Activated CD8-positive, alpha-beta memory T cell treated with anti-CD3 and anti-CD28 coated beads, Interleukin-2, amount 50 U/mL, for 1 hour (primary cell): ENCODE measurements around the gene INSYN2B.

ENCODE experiments used
- DNase-seq: peaks from one replicate; pipeline ENCODE4 v3.0.0-alpha.2; 2020; ENCODE audit errors: extremely low read depth

Gene INSYN2B

GRCh38 chr5:169893010-169893409, 87.3 kb downstream of the INSYN2B start:
- no peak for DNase-seq

GRCh38 chr5:169889572-169889971, 90.7 kb downstream of the INSYN2B start:
- no peak for DNase-seq

- DNase-seq, result no peak
Measured at GRCh38 chr5:169886677-169887076, 93.6 kb downstream of the INSYN2B start.

- no peak for DNase-seq
Measured at GRCh38 chr5:169886033-169886432, 94.3 kb downstream of the INSYN2B start.

GRCh38 chr5:169881702-169882303, 98.5 kb downstream of the INSYN2B start:
- DNase-seq, result no peak

GRCh38 chr5:169880785-169881184, 99.5 kb downstream of the INSYN2B start:
- no peak for DNase-seq

- no peak for DNase-seq
Measured at GRCh38 chr5:169880012-169880663, 100.2 kb downstream of the INSYN2B start.

GRCh38 chr5:169876386-169876785, 103.9 kb downstream of the INSYN2B start:
- no peak for DNase-seq

GRCh38 chr5:169875731-169876130, 104.6 kb downstream of the INSYN2B start:
- DNase-seq, result no peak

GRCh38 chr5:169875091-169875728, 105.1 kb downstream of the INSYN2B start:
- no peak for DNase-seq

GRCh38 chr5:169874621-169875020, 105.7 kb downstream of the INSYN2B start:
- no peak for DNase-seq

- DNase-seq, result no peak
Measured at GRCh38 chr5:169873642-169874041, 106.7 kb downstream of the INSYN2B start.

GRCh38 chr5:169871826-169872490, 108.3 kb downstream of the INSYN2B start:
- no peak for DNase-seq

GRCh38 chr5:169870211-169870610, 110.1 kb downstream of the INSYN2B start:
- DNase-seq, result no peak

GRCh38 chr5:169869066-169869465, 111.2 kb downstream of the INSYN2B start:
- DNase-seq, result no peak

GRCh38 chr5:169867347-169867746, 112.9 kb downstream of the INSYN2B start:
- DNase-seq, result no peak

GRCh38 chr5:169864483-169864882, 115.8 kb downstream of the INSYN2B start:
- no peak for DNase-seq

- no peak for DNase-seq
Measured at GRCh38 chr5:169862391-169862811, 117.9 kb downstream of the INSYN2B start.

GRCh38 chr5:169861934-169862333, 118.4 kb downstream of the INSYN2B start:
- DNase-seq, result no peak

- DNase-seq, result no peak
Measured at GRCh38 chr5:169861433-169861832, 118.9 kb downstream of the INSYN2B start.

- no peak for DNase-seq
Measured at GRCh38 chr5:169860585-169860984, 119.7 kb downstream of the INSYN2B start.

- no peak for DNase-seq
Measured at GRCh38 chr5:169856571-169856970, 123.7 kb downstream of the INSYN2B start.
